K562 (cell line): ENCODE measurements around the gene CERS6.

Experiments used
- L3MBTL2 ChIP-seq: fragments of 450-650 bp; IDR thresholded peaks from 2 replicates; pipeline ENCODE4 v1.6.1; 2016; ENCODE audit warnings: mild to moderate bottlenecking, moderate library complexity
- RAD21 ChIP-seq, 2 experiments: fragments of 250-450 bp in 1 of 2; fragments of 450-650 bp in 1 of 2; sonication (Bioruptor Pico) in 1 of 2; formaldehyde crosslinking in 1 of 2; IDR thresholded peaks in 1 of 2; conservative IDR thresholded peaks in 1 of 2; 2 replicates each; pipeline versions ENCODE4 v1.4.0 to v1.8.0; 2020 to 2022; ENCODE audit warnings: mild to moderate bottlenecking in 2 of 2, moderate library complexity in 1 of 2
- SIX5 ChIP-seq, 2 experiments: IDR thresholded peaks; 2 replicates each; pipeline ENCODE4 v1.6.1; 2011; ENCODE audit warnings: low read length in 2 of 2, borderline replicate concordance in 1 of 2, low read depth in 1 of 2, mild to moderate bottlenecking in 1 of 2, moderate library complexity in 1 of 2; ENCODE audit not compliant: insufficient read depth in 1 of 2
- TF ChIP-seq, protein P1 (sequence below), 2 experiments: fragments of 450-650 bp; formaldehyde crosslinking in 1 of 2; IDR thresholded peaks; 2 replicates each; pipeline versions ENCODE4 v1.4.0 to v1.6.1; 2014 to 2020; ENCODE audit warnings: mild to moderate bottlenecking in 2 of 2, borderline replicate concordance in 1 of 2, low read depth in 1 of 2
- TF ChIP-seq, protein P2 (sequence below): fragments of 150-350 bp; conservative IDR thresholded peaks from 2 replicates; pipeline ENCODE4 v1.6.1; 2014; ENCODE audit warnings: low read length
- TF ChIP-seq, protein P3 (sequence below): fragments of 250-450 bp; sonication (Bioruptor Pico); IDR thresholded peaks from 2 replicates; pipeline ENCODE4 v1.4.0; 2020; ENCODE audit warnings: mild to moderate bottlenecking, moderate library complexity, borderline replicate concordance

DNA sequence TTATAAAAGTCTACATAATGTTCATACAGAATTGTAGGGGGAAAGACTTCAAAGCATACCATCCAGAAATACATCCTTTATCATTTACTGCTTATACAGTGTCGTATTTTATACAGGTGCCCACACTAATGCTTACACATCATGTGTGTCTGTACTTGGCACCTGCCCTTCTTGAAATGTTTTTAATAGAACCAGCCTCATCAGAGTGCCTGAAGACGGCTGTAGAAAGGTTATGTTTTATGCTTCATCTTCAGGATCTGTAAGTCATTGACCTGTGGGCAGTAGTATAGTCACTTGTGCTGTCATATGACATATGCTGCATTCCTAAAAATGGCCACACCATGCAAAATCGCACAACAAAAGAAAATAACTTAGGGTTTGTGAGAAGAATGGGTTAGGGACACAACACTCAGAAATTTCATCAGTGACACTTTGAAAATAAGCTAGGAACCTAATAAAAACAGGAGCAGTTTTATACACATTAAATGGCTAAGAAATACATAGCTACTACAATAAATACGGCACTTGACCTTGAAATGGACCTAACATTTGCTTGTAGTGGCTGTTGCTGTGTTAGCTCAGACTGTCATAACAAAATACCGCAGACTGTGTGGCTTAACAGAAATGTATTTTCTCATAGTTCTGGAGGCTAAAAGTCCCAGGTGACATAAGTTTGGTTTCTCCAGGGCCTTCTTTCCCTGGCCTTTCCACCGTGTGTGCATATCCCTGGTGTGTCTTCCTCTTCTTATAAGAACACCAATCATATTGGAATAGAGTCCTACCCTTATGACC, 112.6 kb downstream of the CERS6 start:
- TF ChIP-seq, protein P1, sequence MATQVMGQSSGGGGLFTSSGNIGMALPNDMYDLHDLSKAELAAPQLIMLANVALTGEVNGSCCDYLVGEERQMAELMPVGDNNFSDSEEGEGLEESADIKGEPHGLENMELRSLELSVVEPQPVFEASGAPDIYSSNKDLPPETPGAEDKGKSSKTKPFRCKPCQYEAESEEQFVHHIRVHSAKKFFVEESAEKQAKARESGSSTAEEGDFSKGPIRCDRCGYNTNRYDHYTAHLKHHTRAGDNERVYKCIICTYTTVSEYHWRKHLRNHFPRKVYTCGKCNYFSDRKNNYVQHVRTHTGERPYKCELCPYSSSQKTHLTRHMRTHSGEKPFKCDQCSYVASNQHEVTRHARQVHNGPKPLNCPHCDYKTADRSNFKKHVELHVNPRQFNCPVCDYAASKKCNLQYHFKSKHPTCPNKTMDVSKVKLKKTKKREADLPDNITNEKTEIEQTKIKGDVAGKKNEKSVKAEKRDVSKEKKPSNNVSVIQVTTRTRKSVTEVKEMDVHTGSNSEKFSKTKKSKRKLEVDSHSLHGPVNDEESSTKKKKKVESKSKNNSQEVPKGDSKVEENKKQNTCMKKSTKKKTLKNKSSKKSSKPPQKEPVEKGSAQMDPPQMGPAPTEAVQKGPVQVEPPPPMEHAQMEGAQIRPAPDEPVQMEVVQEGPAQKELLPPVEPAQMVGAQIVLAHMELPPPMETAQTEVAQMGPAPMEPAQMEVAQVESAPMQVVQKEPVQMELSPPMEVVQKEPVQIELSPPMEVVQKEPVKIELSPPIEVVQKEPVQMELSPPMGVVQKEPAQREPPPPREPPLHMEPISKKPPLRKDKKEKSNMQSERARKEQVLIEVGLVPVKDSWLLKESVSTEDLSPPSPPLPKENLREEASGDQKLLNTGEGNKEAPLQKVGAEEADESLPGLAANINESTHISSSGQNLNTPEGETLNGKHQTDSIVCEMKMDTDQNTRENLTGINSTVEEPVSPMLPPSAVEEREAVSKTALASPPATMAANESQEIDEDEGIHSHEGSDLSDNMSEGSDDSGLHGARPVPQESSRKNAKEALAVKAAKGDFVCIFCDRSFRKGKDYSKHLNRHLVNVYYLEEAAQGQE (IDR thresholded peaks at IDR 0.05; ENCODE audit: borderline replicate concordance), result no peak
- TF ChIP-seq, protein P1 (CRISPR knock-in tag; IDR thresholded peaks at IDR 0.05; ENCODE audit: low read depth), result no peak
- no peak for TF ChIP-seq SIX5 (IDR thresholded peaks at IDR 0.05; ENCODE audit: borderline replicate concordance in 1 of 2, insufficient read depth in 1 of 2, low read depth in 1 of 2, low read length in 2 of 2)
- TF ChIP-seq, protein P2, sequence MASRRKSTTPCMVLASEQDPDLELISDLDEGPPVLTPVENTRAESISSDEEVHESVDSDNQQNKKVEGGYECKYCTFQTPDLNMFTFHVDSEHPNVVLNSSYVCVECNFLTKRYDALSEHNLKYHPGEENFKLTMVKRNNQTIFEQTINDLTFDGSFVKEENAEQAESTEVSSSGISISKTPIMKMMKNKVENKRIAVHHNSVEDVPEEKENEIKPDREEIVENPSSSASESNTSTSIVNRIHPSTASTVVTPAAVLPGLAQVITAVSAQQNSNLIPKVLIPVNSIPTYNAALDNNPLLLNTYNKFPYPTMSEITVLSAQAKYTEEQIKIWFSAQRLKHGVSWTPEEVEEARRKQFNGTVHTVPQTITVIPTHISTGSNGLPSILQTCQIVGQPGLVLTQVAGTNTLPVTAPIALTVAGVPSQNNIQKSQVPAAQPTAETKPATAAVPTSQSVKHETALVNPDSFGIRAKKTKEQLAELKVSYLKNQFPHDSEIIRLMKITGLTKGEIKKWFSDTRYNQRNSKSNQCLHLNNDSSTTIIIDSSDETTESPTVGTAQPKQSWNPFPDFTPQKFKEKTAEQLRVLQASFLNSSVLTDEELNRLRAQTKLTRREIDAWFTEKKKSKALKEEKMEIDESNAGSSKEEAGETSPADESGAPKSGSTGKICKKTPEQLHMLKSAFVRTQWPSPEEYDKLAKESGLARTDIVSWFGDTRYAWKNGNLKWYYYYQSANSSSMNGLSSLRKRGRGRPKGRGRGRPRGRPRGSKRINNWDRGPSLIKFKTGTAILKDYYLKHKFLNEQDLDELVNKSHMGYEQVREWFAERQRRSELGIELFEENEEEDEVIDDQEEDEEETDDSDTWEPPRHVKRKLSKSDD, result no peak
- no peak for TF ChIP-seq L3MBTL2
- no peak for TF ChIP-seq RAD21 (CRISPR knock-in tag; conservative IDR thresholded peaks at IDR 0.05 in 1 of 2, IDR thresholded peaks at IDR 0.05 in 1 of 2)
- TF ChIP-seq, protein P3, sequence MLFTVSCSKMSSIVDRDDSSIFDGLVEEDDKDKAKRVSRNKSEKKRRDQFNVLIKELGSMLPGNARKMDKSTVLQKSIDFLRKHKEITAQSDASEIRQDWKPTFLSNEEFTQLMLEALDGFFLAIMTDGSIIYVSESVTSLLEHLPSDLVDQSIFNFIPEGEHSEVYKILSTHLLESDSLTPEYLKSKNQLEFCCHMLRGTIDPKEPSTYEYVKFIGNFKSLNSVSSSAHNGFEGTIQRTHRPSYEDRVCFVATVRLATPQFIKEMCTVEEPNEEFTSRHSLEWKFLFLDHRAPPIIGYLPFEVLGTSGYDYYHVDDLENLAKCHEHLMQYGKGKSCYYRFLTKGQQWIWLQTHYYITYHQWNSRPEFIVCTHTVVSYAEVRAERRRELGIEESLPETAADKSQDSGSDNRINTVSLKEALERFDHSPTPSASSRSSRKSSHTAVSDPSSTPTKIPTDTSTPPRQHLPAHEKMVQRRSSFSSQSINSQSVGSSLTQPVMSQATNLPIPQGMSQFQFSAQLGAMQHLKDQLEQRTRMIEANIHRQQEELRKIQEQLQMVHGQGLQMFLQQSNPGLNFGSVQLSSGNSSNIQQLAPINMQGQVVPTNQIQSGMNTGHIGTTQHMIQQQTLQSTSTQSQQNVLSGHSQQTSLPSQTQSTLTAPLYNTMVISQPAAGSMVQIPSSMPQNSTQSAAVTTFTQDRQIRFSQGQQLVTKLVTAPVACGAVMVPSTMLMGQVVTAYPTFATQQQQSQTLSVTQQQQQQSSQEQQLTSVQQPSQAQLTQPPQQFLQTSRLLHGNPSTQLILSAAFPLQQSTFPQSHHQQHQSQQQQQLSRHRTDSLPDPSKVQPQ (CRISPR knock-in tag), result no peak
